ENCODE data around the gene C17orf58.
"Not testable (repeated sequence)": the region's sequence is repeated elsewhere in the genome, so short reads cannot be mapped to it uniquely, and the experiment has no call there.

C17orf58 gene

GRCh38 chr17:67996301-67997171, at the start of gene C17orf58:
C17orf58 (minus strand) TSS chr17:67996469; CDS start chr17:67996198, 271 bp downstream.
- peak; percentile 19 for DNase-seq

- no peak for DNase-seq
Measured at GRCh38 chr17:68036304-68037147, 40.3 kb upstream of the C17orf58 start.

- peak; percentile 85 for DNase-seq
Measured at GRCh38 chr17:68035523-68036303, 39.4 kb upstream of the C17orf58 start, which contains the start of gene KPNA2. KPNA2 (plus strand) TSS chr17:68035735; CDS start chr17:68037133, 1,398 bp downstream.

GRCh38 chr17:68035131-68035522, 38.9 kb upstream of the C17orf58 start:
- DNase-seq: peak; percentile 87

GRCh38 chr17:68034452-68034776, 38.1 kb upstream of the C17orf58 start:
- DNase-seq: no peak

- no peak for DNase-seq
Measured at GRCh38 chr17:68033636-68034451, 37.6 kb upstream of the C17orf58 start.

- DNase-seq: no peak
Measured at GRCh38 chr17:68029512-68030215, 33.4 kb upstream of the C17orf58 start.

- DNase-seq: not testable (repeated sequence)
Measured at GRCh38 chr17:68022547-68022946, 26.3 kb upstream of the C17orf58 start.

- DNase-seq: no peak
Measured at GRCh38 chr17:68021963-68022362, 25.7 kb upstream of the C17orf58 start.

- DNase-seq: not testable (repeated sequence)
Measured at GRCh38 chr17:68020791-68021190, 24.5 kb upstream of the C17orf58 start.

- no peak for DNase-seq
Measured at GRCh38 chr17:68020409-68020756, 24.1 kb upstream of the C17orf58 start.

- DNase-seq: peak; percentile 99
Measured at GRCh38 chr17:68019675-68020408, 23.6 kb upstream of the C17orf58 start.

GRCh38 chr17:68019336-68019674, 23.0 kb upstream of the C17orf58 start:
- DNase-seq: no peak

- not testable (repeated sequence) for DNase-seq
Measured at GRCh38 chr17:68018493-68018892, 22.2 kb upstream of the C17orf58 start.

- no peak for DNase-seq
Measured at GRCh38 chr17:68016838-68017237, 20.6 kb upstream of the C17orf58 start.

GRCh38 chr17:68015081-68015723, 18.9 kb upstream of the C17orf58 start:
- DNase-seq: no peak

- no peak for DNase-seq
Measured at GRCh38 chr17:68013385-68013784, 17.1 kb upstream of the C17orf58 start.

- DNase-seq: peak; percentile 60
Measured at GRCh38 chr17:68011199-68011665, 15.0 kb upstream of the C17orf58 start.

GRCh38 chr17:68006797-68007196, 10.5 kb upstream of the C17orf58 start:
- DNase-seq: no peak

GRCh38 chr17:68004201-68004600, 7.9 kb upstream of the C17orf58 start:
- no peak for DNase-seq
